ENCODE results near the gene KIF19. TPM values are rescaled to one million over a fixed set of nuclear protein-coding genes. Genes with fewer than 3 reads are reported as not detected.

The KIF19 gene
- total and polyA plus RNA-seq, 10 of the 15 experiments (the other 5 are each of a cell fraction or from before 2014, with no cell fraction given): 0.06 to 0.07 TPM; not detected in 8

DNA sequence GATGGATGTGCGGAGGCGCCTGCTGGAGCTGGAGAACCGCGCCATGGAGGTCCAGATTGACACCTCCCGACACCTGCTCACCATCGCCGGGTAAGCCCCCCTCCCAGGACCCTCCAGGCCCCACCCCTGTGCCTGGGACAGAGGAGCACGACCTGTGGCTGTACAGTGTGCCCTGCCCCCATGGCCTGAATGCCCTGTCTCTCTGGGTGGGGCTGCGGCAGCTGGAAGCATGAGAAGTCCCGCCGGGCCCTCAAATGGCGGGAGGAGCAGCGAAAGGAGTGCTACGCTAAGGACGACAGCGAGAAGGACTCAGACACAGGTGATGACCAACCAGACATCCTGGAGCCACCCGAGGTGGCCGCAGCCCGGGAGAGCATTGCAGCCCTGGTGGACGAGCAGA, 24.5 kb downstream of the KIF19 start (continued):
- TF ChIP-seq, protein P1, sequence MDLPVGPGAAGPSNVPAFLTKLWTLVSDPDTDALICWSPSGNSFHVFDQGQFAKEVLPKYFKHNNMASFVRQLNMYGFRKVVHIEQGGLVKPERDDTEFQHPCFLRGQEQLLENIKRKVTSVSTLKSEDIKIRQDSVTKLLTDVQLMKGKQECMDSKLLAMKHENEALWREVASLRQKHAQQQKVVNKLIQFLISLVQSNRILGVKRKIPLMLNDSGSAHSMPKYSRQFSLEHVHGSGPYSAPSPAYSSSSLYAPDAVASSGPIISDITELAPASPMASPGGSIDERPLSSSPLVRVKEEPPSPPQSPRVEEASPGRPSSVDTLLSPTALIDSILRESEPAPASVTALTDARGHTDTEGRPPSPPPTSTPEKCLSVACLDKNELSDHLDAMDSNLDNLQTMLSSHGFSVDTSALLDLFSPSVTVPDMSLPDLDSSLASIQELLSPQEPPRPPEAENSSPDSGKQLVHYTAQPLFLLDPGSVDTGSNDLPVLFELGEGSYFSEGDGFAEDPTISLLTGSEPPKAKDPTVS (IDR thresholded peaks at IDR 0.05; ENCODE audit: low read depth, low read length): no peak
- TF ChIP-seq SUZ12 (IDR thresholded peaks at IDR 0.05; ENCODE audit: unreplicated experiment): no peak
- TF ChIP-seq JUNB (IDR thresholded peaks at IDR 0.05): no peak
- TF ChIP-seq FOS (IDR thresholded peaks at IDR 0.05; ENCODE audit: borderline replicate concordance, extremely low read depth, insufficient read length): no peak
- TF ChIP-seq YY1 (IDR thresholded peaks at IDR 0.05; ENCODE audit: low read depth, low read length): no peak
- TF ChIP-seq MXI1 (IDR thresholded peaks at IDR 0.05; ENCODE audit: low read depth, low read length): no peak
- TF ChIP-seq, protein P2, sequence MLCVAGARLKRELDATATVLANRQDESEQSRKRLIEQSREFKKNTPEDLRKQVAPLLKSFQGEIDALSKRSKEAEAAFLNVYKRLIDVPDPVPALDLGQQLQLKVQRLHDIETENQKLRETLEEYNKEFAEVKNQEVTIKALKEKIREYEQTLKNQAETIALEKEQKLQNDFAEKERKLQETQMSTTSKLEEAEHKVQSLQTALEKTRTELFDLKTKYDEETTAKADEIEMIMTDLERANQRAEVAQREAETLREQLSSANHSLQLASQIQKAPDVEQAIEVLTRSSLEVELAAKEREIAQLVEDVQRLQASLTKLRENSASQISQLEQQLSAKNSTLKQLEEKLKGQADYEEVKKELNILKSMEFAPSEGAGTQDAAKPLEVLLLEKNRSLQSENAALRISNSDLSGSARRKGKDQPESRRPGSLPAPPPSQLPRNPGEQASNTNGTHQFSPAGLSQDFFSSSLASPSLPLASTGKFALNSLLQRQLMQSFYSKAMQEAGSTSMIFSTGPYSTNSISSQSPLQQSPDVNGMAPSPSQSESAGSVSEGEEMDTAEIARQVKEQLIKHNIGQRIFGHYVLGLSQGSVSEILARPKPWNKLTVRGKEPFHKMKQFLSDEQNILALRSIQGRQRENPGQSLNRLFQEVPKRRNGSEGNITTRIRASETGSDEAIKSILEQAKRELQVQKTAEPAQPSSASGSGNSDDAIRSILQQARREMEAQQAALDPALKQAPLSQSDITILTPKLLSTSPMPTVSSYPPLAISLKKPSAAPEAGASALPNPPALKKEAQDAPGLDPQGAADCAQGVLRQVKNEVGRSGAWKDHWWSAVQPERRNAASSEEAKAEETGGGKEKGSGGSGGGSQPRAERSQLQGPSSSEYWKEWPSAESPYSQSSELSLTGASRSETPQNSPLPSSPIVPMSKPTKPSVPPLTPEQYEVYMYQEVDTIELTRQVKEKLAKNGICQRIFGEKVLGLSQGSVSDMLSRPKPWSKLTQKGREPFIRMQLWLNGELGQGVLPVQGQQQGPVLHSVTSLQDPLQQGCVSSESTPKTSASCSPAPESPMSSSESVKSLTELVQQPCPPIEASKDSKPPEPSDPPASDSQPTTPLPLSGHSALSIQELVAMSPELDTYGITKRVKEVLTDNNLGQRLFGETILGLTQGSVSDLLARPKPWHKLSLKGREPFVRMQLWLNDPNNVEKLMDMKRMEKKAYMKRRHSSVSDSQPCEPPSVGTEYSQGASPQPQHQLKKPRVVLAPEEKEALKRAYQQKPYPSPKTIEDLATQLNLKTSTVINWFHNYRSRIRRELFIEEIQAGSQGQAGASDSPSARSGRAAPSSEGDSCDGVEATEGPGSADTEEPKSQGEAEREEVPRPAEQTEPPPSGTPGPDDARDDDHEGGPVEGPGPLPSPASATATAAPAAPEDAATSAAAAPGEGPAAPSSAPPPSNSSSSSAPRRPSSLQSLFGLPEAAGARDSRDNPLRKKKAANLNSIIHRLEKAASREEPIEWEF (IDR thresholded peaks at IDR 0.05; ENCODE audit: insufficient replicate concordance, low read depth, low read length): no peak
- no peak for TF ChIP-seq EED (IDR thresholded peaks at IDR 0.05; ENCODE audit: low read depth)
